Natural killer cell (primary cell): Measurements from ENCODE around the gene TTC7B. TPM values are rescaled to one million over a fixed set of nuclear protein-coding genes. Genes with fewer than 3 reads are reported as not detected.

Experiments
- ATAC-seq, 3 donors: fragments of 150-1000 bp in 2 of 3; fragments of 200-7000 bp in 1 of 3; cut with Tn5 transposase; 1 replicate in 1 of 3; 2 replicates in 2 of 3; pipeline ENCODE4 v1.10.0; 2021; ENCODE audit warnings: mild to moderate bottlenecking in 2 of 3, moderate library complexity in 2 of 3
- DNase-seq, 2 donors: peaks; one replicate each; pipeline versions ENCODE4 v3.0.0 to v3.0.0-alpha.2; 2013 to 2021; ENCODE audit warnings: mixed read lengths in 1 of 2
- H3K27ac ChIP-seq: one replicate; pipeline ENCODE4 v1.5.1; 2013; ENCODE audit warnings: mild to moderate bottlenecking, low read length
- H3K27me3 ChIP-seq: one replicate; pipeline ENCODE4 v1.6.1; 2013; ENCODE audit warnings: low read length; ENCODE audit not compliant: control insufficient read depth, insufficient read depth
- H3K36me3 ChIP-seq: one replicate; pipeline ENCODE4 v1.6.1; 2013; ENCODE audit warnings: low read length; ENCODE audit not compliant: control insufficient read depth, insufficient read depth
- H3K4me1 ChIP-seq: one replicate; pipeline ENCODE4 v1.6.1; 2013; ENCODE audit warnings: low read length; ENCODE audit not compliant: control insufficient read depth, insufficient read depth
- H3K4me3 ChIP-seq: one replicate; pipeline ENCODE4 v1.5.1; 2013; ENCODE audit warnings: low read length
- H3K9me3 ChIP-seq: one replicate; pipeline ENCODE4 v1.6.1; 2013; ENCODE audit warnings: low read length; ENCODE audit not compliant: control insufficient read depth, insufficient read depth
- H3K27ac Mint-ChIP-seq, 2 donors: one replicate each; pipeline ENCODE4 v1.8.0; 2022; ENCODE audit warnings: mild to moderate bottlenecking in 2 of 2, mixed read lengths in 2 of 2, moderate library complexity in 1 of 2
- H3K27me3 Mint-ChIP-seq, 2 donors: one replicate each; pipeline ENCODE4 v1.8.0; 2022; ENCODE audit warnings: low read depth in 2 of 2, mixed read lengths in 2 of 2
- H3K36me3 Mint-ChIP-seq: one replicate; pipeline ENCODE4 v1.8.0; 2022; ENCODE audit warnings: mixed read lengths
- H3K4me1 Mint-ChIP-seq, 2 donors: one replicate each; pipeline ENCODE4 v1.8.0; 2022; ENCODE audit warnings: mixed read lengths in 2 of 2
- H3K4me3 Mint-ChIP-seq: one replicate; pipeline ENCODE4 v1.8.0; 2022; ENCODE audit warnings: mild to moderate bottlenecking, moderate library complexity, mixed read lengths
- H3K9me3 Mint-ChIP-seq, 2 donors: one replicate each; pipeline ENCODE4 v1.8.0; 2022; ENCODE audit warnings: mixed read lengths in 2 of 2
- CTCF ChIP-seq: fragments of 200-600 bp; IDR thresholded peaks from one replicate; pipeline ENCODE4 v1.8.0; 2022; ENCODE audit warnings: antibody characterized with exemption
- WGBS: methylation state at CpG from one replicate; pipeline ENCODE4 v1.1.7; 2013; ENCODE audit warnings: missing lambda C conversion rate; ENCODE audit not compliant: insufficient coverage; 5-methylcytosine and 5-hydroxymethylcytosine counted together
- intact Hi-C: fragments of 100-400 bp; cut with micrococcal nuclease; formaldehyde crosslinking; loops from one replicate; pipeline ENCODE4 v1.14.2; 2022
- total RNA-seq, 4 donors: library from RNA; stranded (reverse); fragments of 120-200 nt in 1 of 4; gene quantifications; one replicate each; pipeline versions ENCODE4 v1.2.3 to v1.2.4, GENCODE V29; 2013 to 2022

TTC7B gene
- total RNA-seq, 3 donors from 2014 or later (not counting 1 experiment from before 2014, with no cell fraction given) = 1.7 to 17.2 (median 5.9) TPM

- intact Hi-C loops = no loop called here
- 88% methylated on average over 8 of the region's 9 CpGs for WGBS
- Mint-ChIP-seq H3K27ac (no peak overlapping the region), H3K9me3 (no peaks in the 10 kb centered on the region), H3K27me3 (no peaks in the 10 kb centered on the region), H3K36me3 (no peaks in the 10 kb centered on the region), H3K4me1 (no peaks in the 10 kb centered on the region), H3K4me3 (no peak overlapping the region)
- Histone ChIP-seq H3K4me3 (no peak overlapping the region), H3K9me3 (no peaks in the 10 kb centered on the region), H3K27ac (no peak overlapping the region), H3K36me3 (no peaks in the 10 kb centered on the region), H3K27me3 (no peaks in the 10 kb centered on the region), H3K4me1 (no peaks in the 10 kb centered on the region)
- no peak for TF ChIP-seq CTCF
- ATAC-seq (no peak), DNase-seq (no peak)
Measured at GRCh38 chr14:90546767-90547166, 269.5 kb downstream of the TTC7B start.

GRCh38 chr14:90545966-90546751 lies 270.1 kb downstream of the TTC7B start:
- Mint-ChIP-seq H3K36me3 (no peaks in the 10 kb centered on the region), H3K9me3 (no peaks in the 10 kb centered on the region), H3K4me1 (no peaks in the 10 kb centered on the region), H3K4me3 (no peak overlapping the region), H3K27ac (no peak overlapping the region), H3K27me3 (no peaks in the 10 kb centered on the region)
- Histone ChIP-seq H3K4me3 (no peak overlapping the region), H3K4me1 (no peaks in the 10 kb centered on the region), H3K36me3 (no peaks in the 10 kb centered on the region), H3K27me3 (no peaks in the 10 kb centered on the region), H3K27ac (no peak overlapping the region), H3K9me3 (no peaks in the 10 kb centered on the region)
- no peak for ATAC-seq
- no peak for DNase-seq
- WGBS = 91% methylated on average over 10 of the region's 10 CpGs
- TF ChIP-seq CTCF = no peak
- intact Hi-C loops = no loop called here

- no peak for ATAC-seq
- WGBS = 95% methylated on average over 3 of the region's 3 CpGs
Measured at GRCh38 chr14:90545382-90545781, 270.8 kb downstream of the TTC7B start.

More at GRCh38 chr14:90545382-90545781, 270.8 kb downstream of the TTC7B start:
- no peak for DNase-seq
- H3K36me3 Mint-ChIP-seq = no peaks in the 10 kb centered on the region
- no peak for TF ChIP-seq CTCF
- H3K27me3 ChIP-seq = no peaks in the 10 kb centered on the region
- intact Hi-C loops = no loop called here
- no peak overlapping the region for H3K4me3 ChIP-seq
- H3K4me1 Mint-ChIP-seq = no peaks in the 10 kb centered on the region
- H3K27ac ChIP-seq = no peak overlapping the region
- H3K9me3 ChIP-seq = no peaks in the 10 kb centered on the region
- no peaks in the 10 kb centered on the region for H3K9me3 Mint-ChIP-seq
- H3K4me1 ChIP-seq = no peaks in the 10 kb centered on the region
- no peak overlapping the region for H3K27ac Mint-ChIP-seq
- no peak overlapping the region for H3K4me3 Mint-ChIP-seq
- H3K27me3 Mint-ChIP-seq = no peaks in the 10 kb centered on the region
- no peaks in the 10 kb centered on the region for H3K36me3 ChIP-seq
